ENCODE measurements around the gene PLEKHA5.
"Not testable (repeated sequence)": the region's sequence is repeated elsewhere in the genome, so short reads cannot be mapped to it uniquely, and the experiment has no call there.

PLEKHA5 gene

GRCh38 chr12:19410211-19410610 lies 280.7 kb downstream of the PLEKHA5 start:
- DNase-seq (ENCODE audit: low spot score), result no peak

DNA sequence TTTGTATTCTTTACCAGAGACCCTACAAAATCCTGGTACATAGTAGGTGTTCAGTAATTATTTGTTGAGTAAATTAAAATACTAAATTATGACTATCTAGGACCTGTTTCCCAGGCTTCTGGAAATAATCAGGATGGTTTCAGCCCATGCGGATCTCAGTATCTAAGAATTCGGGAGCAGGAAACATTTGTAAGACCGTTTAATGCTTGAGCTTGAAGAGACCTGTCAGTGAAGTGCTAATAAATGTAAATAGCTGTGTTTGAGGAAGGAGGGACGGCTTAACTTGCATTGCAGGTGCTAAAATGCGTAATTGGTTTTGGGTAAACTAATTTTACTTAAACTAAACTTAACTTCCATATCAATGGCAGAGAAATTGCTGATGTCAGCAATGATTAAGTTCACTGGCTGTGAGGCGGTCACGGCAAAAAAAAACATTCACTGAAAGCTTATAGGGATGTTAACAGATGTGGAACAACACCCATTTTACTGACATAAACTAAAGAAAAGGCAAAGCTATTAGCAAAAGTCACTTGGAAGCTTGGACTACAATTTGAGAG lies 281.2 kb downstream of the PLEKHA5 start:
- DNase-seq (ENCODE audit: low spot score), result no peak

DNA sequence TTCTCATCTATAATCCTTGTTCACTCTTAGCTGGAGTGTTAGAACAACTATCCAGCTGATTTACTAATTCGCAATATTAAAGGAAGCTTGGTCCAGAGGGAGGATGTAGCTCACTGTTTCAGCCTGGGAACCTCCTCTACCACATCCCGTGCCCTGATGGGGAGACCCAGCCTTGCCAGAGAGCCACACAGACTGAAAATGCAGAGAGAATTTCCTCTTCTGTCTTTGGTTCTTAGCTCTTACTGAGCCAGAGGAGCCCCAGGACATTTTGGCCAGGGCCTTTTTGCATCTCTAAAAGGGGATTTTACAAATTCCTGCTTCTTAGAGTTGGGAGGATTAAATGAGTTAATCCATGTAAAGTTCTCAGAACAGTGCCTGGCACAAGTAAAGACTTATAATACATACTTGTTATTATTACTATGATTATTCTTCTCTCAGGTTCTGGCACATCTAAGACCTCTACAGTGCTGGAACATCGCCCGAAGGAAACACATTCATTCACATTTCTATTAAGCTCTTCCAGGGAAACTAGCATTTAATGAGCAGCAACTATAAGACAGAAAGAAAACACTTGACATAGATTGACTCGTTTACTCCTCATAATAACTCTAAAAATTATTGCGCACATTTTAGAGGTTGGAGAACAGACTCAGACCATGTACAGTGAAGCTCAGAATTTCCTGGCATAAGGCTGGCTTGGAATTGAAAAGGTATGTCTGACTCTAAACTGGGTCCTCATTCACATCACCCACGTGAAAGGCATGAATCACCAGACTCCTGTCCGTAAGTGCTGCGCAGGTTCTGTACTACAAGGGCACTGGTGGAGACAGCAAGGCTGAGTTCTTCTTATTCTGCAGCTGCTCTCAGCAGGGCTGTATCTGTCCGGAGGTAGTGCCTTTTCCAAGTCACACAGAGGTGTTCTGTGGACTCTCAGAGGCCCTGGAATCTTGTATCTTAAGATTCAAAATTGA lies 282.0 kb downstream of the PLEKHA5 start:
- no peak for DNase-seq (ENCODE audit: low spot score)

DNA sequence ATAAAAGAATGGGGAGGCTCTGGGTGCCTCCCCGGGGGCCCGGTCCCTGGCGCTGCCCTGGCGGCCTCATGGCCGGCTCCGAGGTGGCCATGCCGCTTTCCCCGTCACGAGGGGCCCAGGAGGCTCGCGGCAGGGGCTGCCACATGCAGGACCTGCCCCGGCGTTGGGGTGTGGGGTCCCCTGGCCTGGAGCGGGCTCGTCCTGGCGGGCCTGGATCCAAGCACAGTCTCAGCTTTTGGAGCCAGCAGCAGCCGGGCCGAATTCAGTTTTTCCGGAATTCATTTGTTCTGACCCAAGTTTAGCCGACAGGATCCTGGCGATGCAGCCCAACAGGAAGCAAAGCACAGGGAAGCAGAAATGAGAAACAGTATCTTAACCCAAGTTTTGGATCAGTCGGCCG lies 283.3 kb downstream of the PLEKHA5 start:
- DNase-seq (ENCODE audit: low spot score), result no peak

- not testable (repeated sequence) for DNase-seq (ENCODE audit: low spot score)
These were observed 284.0 kb downstream of the PLEKHA5 start for GRCh38 chr12:19413582-19413981.

DNA sequence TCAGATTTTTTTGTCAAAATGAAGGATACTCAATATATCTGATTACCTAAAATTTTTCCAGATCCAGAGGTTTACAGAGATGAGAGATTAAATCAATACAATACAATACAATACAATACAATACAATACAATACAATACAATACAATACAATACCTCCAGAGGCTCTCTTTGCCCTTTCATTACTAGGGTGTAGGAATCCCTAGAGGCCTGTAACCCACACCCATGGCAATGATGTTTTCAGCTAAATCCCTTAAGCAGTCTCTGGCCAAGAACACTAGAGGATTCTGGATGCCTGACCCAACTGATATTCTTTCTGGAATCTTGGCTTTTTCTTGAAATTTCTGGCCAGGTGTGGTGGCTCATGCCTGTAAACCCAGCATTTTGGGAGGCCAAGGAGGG lies 286.0 kb downstream of the PLEKHA5 start:
- DNase-seq (ENCODE audit: low spot score), result no peak

DNA sequence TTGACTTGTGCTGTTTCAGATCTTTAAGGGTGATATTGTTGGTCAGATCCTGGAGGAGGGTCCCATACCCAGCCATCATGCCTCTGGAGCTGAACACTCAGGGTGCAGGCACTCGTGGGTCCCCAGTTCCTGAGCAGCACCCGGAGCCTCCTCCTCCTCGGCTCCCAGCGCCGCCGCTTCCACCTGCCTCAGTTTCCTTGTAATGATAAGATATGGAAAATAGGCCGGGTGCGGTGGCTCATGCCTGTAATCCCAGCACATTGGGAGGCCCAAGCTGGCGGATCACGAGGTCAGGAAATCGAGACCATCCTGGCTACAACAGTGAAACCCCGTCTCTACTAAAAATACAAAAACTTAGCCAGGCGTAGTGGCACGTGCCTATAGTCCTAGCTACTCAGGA lies 289.6 kb downstream of the PLEKHA5 start:
- no peak for DNase-seq (ENCODE audit: low spot score)

DNA sequence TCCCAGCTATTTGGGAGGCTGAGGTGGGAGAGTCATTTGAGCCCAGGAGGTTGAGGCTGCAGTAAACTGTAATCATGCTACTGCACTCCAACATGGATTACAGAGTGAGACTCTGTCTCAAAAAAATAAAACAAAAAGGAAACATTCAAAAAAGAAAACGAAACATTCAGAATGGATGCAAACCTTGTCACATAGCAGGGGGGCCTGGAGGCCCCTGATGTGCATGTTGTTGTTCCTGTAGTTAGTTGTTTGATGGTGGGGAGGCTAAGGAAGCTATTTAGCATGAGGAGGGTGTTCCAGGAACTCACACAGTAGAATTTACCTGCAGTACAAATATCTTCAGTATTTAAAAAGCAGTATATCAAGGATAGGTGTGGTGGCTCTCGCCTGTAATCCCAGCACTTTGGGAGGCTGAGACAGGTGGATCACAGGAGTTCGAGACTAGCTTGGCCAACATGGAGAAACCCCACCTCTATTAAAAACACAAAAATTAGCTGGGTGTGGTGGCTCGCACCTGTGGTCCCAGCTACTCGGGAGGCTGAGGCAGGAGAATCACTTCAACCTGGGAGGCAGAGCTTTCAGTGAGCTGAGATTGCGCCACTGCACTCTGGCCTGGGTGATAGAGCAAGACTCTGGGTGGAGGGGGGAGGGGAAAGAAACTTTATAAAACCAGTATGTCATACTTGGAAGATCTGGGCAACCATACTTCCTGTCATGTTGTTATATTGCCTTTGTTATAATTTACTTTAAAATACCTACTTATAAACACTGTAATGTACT lies 292.2 kb downstream of the PLEKHA5 start:
- DNase-seq (ENCODE audit: low spot score), result no peak

DNA sequence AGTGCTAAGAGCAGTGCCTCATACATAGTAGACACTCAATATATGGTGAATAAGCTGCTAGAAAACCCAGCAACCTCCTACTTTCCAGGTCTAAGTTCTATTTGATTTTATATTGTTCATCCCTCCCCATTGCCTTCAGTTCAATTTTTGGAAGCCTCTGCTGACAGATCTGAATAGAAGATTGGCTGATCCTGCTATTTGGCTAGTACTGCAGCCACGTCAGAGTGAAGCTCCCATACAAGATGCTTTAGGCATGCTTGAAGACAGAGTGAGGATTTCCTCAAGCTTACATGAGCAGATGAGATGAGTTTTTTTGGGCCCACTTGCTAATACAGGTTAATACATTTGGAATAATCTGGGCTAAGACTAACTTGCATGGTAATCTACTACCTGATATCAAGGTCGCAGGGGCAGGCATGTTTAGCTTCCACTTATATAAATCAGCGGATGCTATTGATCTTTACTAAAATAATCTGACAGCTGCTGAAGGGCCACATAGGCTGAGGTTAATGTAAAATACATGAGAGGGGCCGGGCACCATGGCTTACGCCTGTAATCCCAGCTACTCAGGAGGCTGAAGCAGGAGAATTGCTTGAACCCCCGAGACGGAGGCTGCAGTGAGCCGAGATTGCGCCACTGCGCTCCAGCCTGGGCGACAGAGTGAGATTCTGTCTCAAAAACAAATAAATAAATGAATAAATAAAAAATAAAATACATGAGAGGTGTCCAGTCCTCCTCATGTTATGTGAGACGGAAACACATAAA lies 293.8 kb downstream of the PLEKHA5 start:
- no peak for DNase-seq (ENCODE audit: low spot score)

Measured in AG08396 (cell line).